Activated T-cell treated with anti-CD3 and anti-CD28 coated beads for 24 hours (primary cell): ENCODE measurements around the gene CDH7.

Source experiments
- DNase-seq: peaks from one replicate; pipeline ENCODE4 v3.0.0-alpha.2; 2020; ENCODE audit warnings: low read depth

Gene CDH7

DNA sequence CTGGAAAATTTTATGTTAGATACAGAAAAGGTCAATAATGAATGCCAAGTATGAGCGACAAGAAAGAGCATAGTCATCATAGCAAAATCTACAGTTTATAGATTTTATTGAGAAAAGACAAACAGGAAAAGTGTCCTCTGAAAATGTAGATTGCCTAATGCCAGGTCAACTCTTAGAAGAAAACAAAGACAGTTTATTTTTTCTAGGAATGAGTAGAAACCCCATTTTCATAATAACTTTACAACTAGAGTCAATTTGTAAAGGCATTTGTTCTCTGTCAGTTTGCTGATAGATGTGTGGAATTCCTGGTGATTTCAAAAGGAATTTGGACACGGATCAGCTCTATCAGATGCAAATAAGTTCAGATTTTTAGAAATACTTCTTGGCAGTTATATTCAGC is 16.6 kb downstream of the CDH7 start:
- DNase-seq: no peak

DNA sequence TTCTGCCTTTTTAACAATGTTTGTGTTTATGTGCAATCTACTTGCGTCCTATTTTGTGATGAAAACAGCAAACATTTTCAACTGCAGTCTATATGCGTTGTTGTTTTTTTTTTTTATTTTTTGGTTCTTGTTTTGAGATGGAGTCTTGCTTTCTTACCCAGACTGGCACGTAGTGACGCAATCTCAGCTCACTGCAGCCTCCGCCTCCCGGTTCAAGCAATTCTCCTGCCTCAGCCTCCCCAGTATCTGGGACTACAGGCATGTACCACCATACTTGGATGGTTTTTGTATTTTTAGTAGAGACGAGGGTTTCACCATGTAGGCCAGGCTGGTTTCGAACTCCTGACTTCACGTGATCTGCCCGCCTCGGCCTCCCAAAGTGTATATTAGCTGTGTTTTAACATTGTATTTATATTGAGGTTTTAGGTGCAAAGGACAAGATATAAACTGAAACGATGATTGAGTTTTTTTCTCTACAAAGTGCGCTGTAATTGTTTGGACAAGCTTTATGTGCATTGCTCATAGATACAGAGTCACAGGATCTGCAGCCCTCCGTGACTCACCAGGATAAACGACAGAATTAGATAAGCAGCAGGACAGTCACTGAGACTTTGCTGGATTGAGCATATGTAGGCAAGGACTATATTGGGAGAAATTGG is 17.4 kb downstream of the CDH7 start:
- no peak for DNase-seq

DNA sequence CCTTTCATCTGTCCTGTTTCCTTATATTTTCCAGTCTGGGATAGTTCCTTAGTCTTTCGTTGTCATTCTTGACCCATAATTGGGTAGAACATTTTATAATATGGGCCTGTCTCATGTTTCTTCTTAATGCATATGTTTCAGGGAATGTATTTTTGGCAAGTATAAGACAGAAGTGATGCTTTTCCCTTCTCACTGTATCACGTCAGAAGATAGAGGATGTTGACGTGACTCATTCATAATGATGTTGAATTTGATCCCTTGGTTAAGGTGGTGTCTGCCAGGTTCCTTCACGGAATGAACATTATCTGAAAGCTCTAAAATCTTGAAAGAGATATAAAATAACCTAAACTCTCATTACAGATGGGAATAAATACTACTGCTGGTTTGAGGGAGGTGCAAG is 18.8 kb downstream of the CDH7 start:
- DNase-seq: no peak

DNA sequence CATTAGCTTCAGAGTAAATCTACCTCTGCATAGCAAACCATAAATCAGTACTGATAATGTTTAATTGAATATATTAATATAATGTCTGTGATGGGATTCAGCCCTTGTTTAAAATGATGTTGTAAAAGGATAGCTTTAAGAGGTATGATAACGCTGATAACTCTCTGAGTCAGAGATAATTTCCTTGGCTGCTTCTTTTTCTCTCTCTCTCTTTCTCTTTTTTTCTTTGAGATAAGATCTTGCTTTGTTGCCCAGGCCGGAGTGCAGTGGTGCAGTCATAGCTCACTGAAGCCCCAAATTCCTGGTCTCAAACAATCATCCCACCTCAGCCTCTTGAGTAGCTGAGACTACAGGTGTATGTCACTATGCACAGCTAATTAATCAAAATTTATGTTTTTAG is 35.7 kb downstream of the CDH7 start:
- no peak for DNase-seq

- DNase-seq: no peak
These were observed 37.6 kb downstream of the CDH7 start for GRCh38 chr18:65788373-65788772.

GRCh38 chr18:65790604-65791003 is 39.8 kb downstream of the CDH7 start:
- no peak for DNase-seq

- DNase-seq: no peak
These were observed 40.9 kb downstream of the CDH7 start for GRCh38 chr18:65791719-65792118.

- no peak for DNase-seq
These were observed 41.8 kb downstream of the CDH7 start for GRCh38 chr18:65792456-65793074.

GRCh38 chr18:65808759-65809158 is 57.9 kb downstream of the CDH7 start:
- DNase-seq: no peak

DNA sequence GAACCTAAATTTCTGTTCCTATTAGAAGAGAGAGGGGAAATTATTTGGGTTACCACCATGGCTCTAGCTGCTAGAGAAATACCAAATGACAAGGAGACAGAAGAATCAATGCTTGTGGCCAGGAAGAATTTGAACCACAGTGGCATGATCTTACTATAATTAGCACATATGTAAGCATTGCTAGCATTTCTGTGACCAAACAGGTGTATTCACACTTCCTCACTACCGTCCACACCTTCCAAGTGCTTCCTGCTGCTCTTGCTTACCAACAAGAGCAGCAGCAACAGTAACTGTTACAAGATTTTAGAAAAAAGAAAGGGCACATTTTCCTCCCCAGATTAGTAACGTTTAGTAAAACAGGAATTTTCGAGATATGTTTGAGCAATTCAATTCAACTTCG is 60.5 kb downstream of the CDH7 start:
- DNase-seq: no peak

GRCh38 chr18:65815506-65815905 is 64.7 kb downstream of the CDH7 start:
- no peak for DNase-seq

DNA sequence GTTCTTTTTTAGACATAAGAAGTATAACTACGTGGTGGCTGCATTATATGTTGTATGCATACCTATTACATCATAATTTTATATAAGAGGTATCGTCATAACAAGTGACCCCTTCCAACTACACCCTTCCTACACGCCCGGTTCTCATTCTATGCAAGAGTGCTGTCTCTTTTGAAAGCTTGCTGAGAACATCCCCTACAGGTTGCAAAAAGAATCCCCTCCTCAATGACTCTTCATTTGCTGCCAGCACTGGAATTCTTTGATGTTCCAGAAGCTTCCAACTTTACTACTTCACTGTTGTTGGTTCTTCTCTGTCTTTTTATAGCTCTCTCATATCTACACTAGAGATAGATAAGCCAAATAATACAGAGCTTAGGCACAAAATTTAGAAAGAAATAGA is 66.4 kb downstream of the CDH7 start:
- DNase-seq: no peak

- no peak for DNase-seq
These were observed 71.1 kb downstream of the CDH7 start for GRCh38 chr18:65821911-65822310.

GRCh38 chr18:65822826-65823225 is 72.0 kb downstream of the CDH7 start:
- DNase-seq: no peak

GRCh38 chr18:65827444-65827843 is 76.6 kb downstream of the CDH7 start:
- DNase-seq: no peak

DNA sequence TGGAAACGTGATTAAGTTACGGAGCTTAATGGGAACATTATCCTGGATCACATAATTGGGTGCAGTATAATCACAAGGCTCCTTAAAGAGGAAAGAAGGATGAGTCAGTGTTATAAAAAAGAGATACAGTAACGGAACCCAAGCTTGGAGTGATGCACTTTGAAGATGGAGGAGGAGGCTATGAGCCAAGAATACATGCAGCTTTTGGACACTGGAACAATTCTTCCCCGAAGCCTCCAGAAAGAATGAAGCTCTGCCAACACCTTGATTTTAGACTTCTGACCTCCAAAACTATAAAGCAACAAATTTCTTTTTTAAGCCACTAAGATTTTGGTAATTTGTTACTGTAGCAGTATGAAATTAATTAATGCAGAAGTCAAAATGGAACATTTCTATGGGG is 85.1 kb downstream of the CDH7 start:
- DNase-seq: no peak

- DNase-seq: no peak
These were observed 95.3 kb downstream of the CDH7 start for GRCh38 chr18:65846107-65846506.

- no peak for DNase-seq
These were observed 101.5 kb downstream of the CDH7 start for GRCh38 chr18:65852273-65852672.

- no peak for DNase-seq
These were observed 108.3 kb downstream of the CDH7 start for GRCh38 chr18:65859075-65859474.

GRCh38 chr18:65869527-65869926 is 118.7 kb downstream of the CDH7 start:
- DNase-seq: no peak

DNA sequence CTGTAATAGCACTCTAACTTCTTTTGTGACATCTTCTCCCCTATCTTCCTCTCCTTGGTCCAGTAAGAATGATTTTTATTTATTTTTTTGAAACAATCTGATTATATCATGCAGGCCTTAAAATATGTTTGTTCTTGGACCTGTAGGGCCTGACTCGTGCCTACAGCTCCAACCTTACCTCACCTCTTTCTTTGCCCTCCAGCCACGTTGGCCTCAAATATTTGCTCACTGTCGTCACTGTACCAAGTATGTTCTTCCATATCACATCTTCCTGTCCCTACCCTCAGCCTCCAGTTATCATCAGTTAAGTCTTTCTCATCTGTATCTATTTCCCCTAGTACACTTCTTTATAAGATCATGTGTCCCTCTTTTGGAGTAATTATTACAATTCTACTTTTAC is 125.5 kb downstream of the CDH7 start:
- DNase-seq: no peak

- no peak for DNase-seq
These were observed 146.5 kb downstream of the CDH7 start for GRCh38 chr18:65897292-65897691.

GRCh38 chr18:65901522-65901921 is 150.7 kb downstream of the CDH7 start:
- no peak for DNase-seq

DNA sequence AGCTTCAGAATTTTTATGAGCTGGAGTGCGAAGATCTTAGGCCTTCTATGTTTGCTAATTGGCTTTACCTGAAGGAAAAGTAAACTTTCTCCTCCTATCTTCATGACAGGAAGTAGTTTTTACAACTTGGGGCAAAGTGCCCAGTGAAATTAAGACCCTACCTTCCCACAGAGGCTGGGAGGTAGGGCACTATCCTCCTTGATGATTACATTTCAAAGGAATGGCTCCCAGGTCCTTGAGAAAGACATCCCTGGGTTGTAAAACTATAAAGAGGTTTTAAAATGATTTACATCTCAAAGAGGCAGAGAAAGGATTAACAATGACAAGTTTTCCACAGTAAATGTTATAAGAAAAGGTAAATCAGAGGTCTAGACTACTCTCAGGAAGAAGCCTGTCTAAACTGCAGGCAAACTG is 155.8 kb downstream of the CDH7 start:
- DNase-seq: no peak
